KOPT-K1 (cell line): Measurements from ENCODE around the gene ODF2L.
"Not testable (repeated sequence)": the region's sequence is repeated elsewhere in the genome, so short reads cannot be mapped to it uniquely, and the experiment has no call there.

Experiments
- H3K27ac ChIP-seq: fragments of 200-600 bp; sonication (generic); 2 replicates; pipeline ENCODE4 v1.5.1; 2016; ENCODE audit warnings: antibody characterized with exemption, mild to moderate bottlenecking, low read depth, low read length; ENCODE audit not compliant: poor library complexity, severe bottlenecking
- H3K36me3 ChIP-seq: fragments of 200-600 bp; sonication (generic); 2 replicates; pipeline ENCODE4 v1.5.1; 2017; ENCODE audit warnings: antibody characterized with exemption, mild to moderate bottlenecking, low read length, moderate library complexity; ENCODE audit not compliant: insufficient read depth
- H3K9me3 ChIP-seq: fragments of 200-600 bp; sonication (generic); 2 replicates; pipeline ENCODE4 v1.5.1; 2017; ENCODE audit warnings: antibody characterized with exemption, low read length, mild to moderate bottlenecking; ENCODE audit not compliant: insufficient read depth, poor library complexity, severe bottlenecking

The ODF2L gene

GRCh38 chr1:86357796-86358195 lies 38.3 kb downstream of the ODF2L start:
- Histone ChIP-seq H3K9me3 (no peaks in the 10 kb centered on the region), H3K36me3 (peaks cover 24% of the 10 kb centered on the region), H3K27ac (no peak overlapping the region)

GRCh38 chr1:86356247-86356646 lies 39.9 kb downstream of the ODF2L start:
- Histone ChIP-seq H3K27ac (no peak overlapping the region), H3K36me3 (peaks cover 28% of the 10 kb centered on the region), H3K9me3 (no peaks in the 10 kb centered on the region)

GRCh38 chr1:86352086-86352485 lies 44.0 kb downstream of the ODF2L start:
- Histone ChIP-seq H3K9me3 (no peaks in the 10 kb centered on the region), H3K27ac (no peak overlapping the region), H3K36me3 (peaks cover 28% of the 10 kb centered on the region)

GRCh38 chr1:86350230-86350629 lies 45.9 kb downstream of the ODF2L start:
- peaks cover 24% of the 10 kb centered on the region for H3K36me3 ChIP-seq
- not testable (repeated sequence) for H3K9me3 ChIP-seq, H3K27ac ChIP-seq

- Histone ChIP-seq H3K9me3 (no peaks in the 10 kb centered on the region), H3K27ac (no peak overlapping the region), H3K36me3 (no peaks in the 10 kb centered on the region)
Measured at GRCh38 chr1:86346388-86346787, 49.7 kb downstream of the ODF2L start.

GRCh38 chr1:86345042-86345441 lies 51.1 kb downstream of the ODF2L start:
- H3K36me3 ChIP-seq = no peaks in the 10 kb centered on the region
- no peak overlapping the region for H3K27ac ChIP-seq
- no peaks in the 10 kb centered on the region for H3K9me3 ChIP-seq

GRCh38 chr1:86339906-86340305 lies 56.2 kb downstream of the ODF2L start:
- H3K36me3 ChIP-seq = no peaks in the 10 kb centered on the region
- no peak overlapping the region for H3K27ac ChIP-seq
- no peaks in the 10 kb centered on the region for H3K9me3 ChIP-seq

- Histone ChIP-seq H3K9me3 (no peaks in the 10 kb centered on the region), H3K27ac (no peak overlapping the region), H3K36me3 (no peaks in the 10 kb centered on the region)
Measured at GRCh38 chr1:86339014-86339812, 56.9 kb downstream of the ODF2L start.

- no peaks in the 10 kb centered on the region for H3K9me3 ChIP-seq
- H3K27ac ChIP-seq = no peak overlapping the region
- no peaks in the 10 kb centered on the region for H3K36me3 ChIP-seq
Measured at GRCh38 chr1:86335916-86336315, 60.2 kb downstream of the ODF2L start.

GRCh38 chr1:86325264-86325663 lies 70.9 kb downstream of the ODF2L start:
- Histone ChIP-seq H3K36me3 (no peaks in the 10 kb centered on the region), H3K27ac (no peak overlapping the region), H3K9me3 (no peaks in the 10 kb centered on the region)

- no peaks in the 10 kb centered on the region for H3K9me3 ChIP-seq
- H3K36me3 ChIP-seq = no peaks in the 10 kb centered on the region
- no peak overlapping the region for H3K27ac ChIP-seq
Measured at GRCh38 chr1:86324130-86324822, 71.8 kb downstream of the ODF2L start.

GRCh38 chr1:86322241-86322640 lies 73.9 kb downstream of the ODF2L start:
- Histone ChIP-seq H3K36me3 (no peaks in the 10 kb centered on the region), H3K27ac (no peak overlapping the region), H3K9me3 (no peaks in the 10 kb centered on the region)

- no peaks in the 10 kb centered on the region for H3K36me3 ChIP-seq
- H3K27ac ChIP-seq = no peak overlapping the region
- H3K9me3 ChIP-seq = no peaks in the 10 kb centered on the region
Measured at GRCh38 chr1:86318436-86318835, 77.7 kb downstream of the ODF2L start.

- H3K36me3 ChIP-seq = no peaks in the 10 kb centered on the region
- H3K27ac ChIP-seq = no peak overlapping the region
- H3K9me3 ChIP-seq = no peaks in the 10 kb centered on the region
Measured at GRCh38 chr1:86317926-86318325, 78.2 kb downstream of the ODF2L start.

GRCh38 chr1:86305731-86306130 lies 90.4 kb downstream of the ODF2L start:
- H3K36me3 ChIP-seq = no peaks in the 10 kb centered on the region
- no peak overlapping the region for H3K27ac ChIP-seq
- no peaks in the 10 kb centered on the region for H3K9me3 ChIP-seq
